Activated T-helper 1 cell treated with anti-CD3 and anti-CD28 coated beads, Interleukin-12 subunit alpha, Interleukin-12 subunit beta, Interleukin-2, Interleukin-4 antibody, amounts not matched to agents 30 ng/mL and 10 ng/mL and 1 ng/mL, durations not matched to agents 14 hours and 24 hours and 36 hours (primary cell): ENCODE measurements around the gene MVB12B. TPM values are rescaled to one million over a fixed set of nuclear protein-coding genes. Genes with fewer than 3 reads are reported as not detected.

Experiments
- DNase-seq: peaks from one replicate; pipeline ENCODE4 v3.0.0; 2021; ENCODE audit warnings: low spot score
- H3K27ac Mint-ChIP-seq: one replicate; pipeline ENCODE4 v1.8.0; 2021; ENCODE audit warnings: mild to moderate bottlenecking, mixed read lengths
- H3K27me3 Mint-ChIP-seq: one replicate; pipeline ENCODE4 v1.8.0; 2022; ENCODE audit warnings: mild to moderate bottlenecking, moderate library complexity, mixed read lengths; ENCODE audit not compliant: insufficient read depth
- H3K36me3 Mint-ChIP-seq: one replicate; pipeline ENCODE4 v1.8.0; 2021; ENCODE audit warnings: low read depth, mixed read lengths
- H3K4me1 Mint-ChIP-seq: one replicate; pipeline ENCODE4 v1.8.0; 2021; ENCODE audit warnings: low read depth, mixed read lengths
- H3K4me3 Mint-ChIP-seq: one replicate; pipeline ENCODE4 v1.8.0; 2021; ENCODE audit warnings: mild to moderate bottlenecking, moderate library complexity, mixed read lengths
- H3K9me3 Mint-ChIP-seq: one replicate; pipeline ENCODE4 v1.8.0; 2021; ENCODE audit warnings: mixed read lengths
- intact Hi-C: fragments of 100-400 bp; cut with micrococcal nuclease; formaldehyde crosslinking; loops from one replicate; pipeline ENCODE4 v1.15.1; 2024
- total RNA-seq: library from RNA; stranded (reverse); gene quantifications from 2 replicates; pipeline ENCODE4 v1.2.3, GENCODE V29; 2022

The MVB12B gene
- total RNA-seq, 1 donor from 2014 or later: 1.1 TPM

- no peaks in the 10 kb centered on the region for H3K4me1 Mint-ChIP-seq
- H3K27ac Mint-ChIP-seq: no peak overlapping the region
- no peak overlapping the region for H3K4me3 Mint-ChIP-seq
- H3K9me3 Mint-ChIP-seq: peaks cover 28% of the 10 kb centered on the region
- H3K36me3 Mint-ChIP-seq: peaks cover 3% of the 10 kb centered on the region
- peaks cover 2% of the 10 kb centered on the region for H3K27me3 Mint-ChIP-seq
- no peak for DNase-seq
- intact Hi-C loops: no loop called here
Measured at GRCh38 chr9:126365780-126366179, 39.2 kb downstream of the MVB12B start.

DNA sequence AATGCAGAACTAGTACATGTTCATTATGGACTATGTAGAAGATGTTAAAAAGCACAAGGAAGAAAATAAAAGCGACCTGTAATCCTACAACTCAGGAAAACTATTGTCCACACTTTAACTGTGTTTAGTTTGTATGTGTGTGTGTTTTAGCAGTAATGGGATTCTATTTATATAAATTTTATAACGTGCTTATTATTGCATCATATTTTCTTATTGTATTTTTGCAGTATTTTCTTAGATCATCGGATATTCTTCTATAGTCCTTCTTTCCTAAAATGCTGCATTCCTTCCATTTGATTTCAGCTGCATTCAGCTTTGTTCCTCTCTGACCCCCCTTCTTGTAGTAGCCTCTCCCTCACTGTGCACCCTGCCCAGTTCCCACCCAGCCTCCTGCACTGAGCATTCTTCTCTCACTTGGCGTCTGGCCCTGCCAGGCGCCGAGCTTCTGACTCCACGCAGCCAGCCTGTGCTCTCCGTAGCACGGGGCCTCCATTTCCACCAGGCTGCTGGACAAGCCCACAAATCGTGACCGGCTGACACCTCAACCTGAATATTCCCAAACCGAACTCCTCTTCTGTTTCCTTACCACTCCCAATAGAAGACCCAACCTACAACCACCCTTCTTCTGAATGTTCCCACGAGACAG lies 39.9 kb downstream of the MVB12B start:
- H3K4me1 Mint-ChIP-seq: no peaks in the 10 kb centered on the region
- H3K9me3 Mint-ChIP-seq: peaks cover 21% of the 10 kb centered on the region
- no peak overlapping the region for H3K4me3 Mint-ChIP-seq
- intact Hi-C loops: no loop called here
- no peak overlapping the region for H3K27ac Mint-ChIP-seq
- H3K27me3 Mint-ChIP-seq: peaks cover 2% of the 10 kb centered on the region
- DNase-seq: no peak
- peaks cover 3% of the 10 kb centered on the region for H3K36me3 Mint-ChIP-seq

DNA sequence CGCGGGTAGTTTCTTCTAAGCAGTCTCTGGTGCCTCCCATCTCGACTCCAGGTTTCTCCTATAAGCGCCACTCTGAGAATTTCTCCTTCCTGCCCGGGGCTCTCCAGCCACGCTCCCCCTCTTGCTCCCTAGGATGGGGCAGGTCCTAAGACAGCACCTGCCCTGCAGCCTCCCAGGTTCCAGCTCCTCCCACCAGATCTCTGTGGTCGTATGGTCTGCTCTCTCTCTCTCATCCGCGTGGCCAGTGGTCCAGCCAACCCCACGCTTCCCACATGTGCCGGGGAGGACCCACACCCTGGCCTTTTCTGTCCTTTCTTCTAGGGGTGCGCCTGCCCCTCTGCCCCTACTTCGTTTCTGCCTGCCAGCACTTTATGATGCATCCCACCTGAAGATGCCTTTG lies 40.5 kb downstream of the MVB12B start:
- no peak for DNase-seq
- no peaks in the 10 kb centered on the region for H3K4me1 Mint-ChIP-seq
- intact Hi-C loops: no loop called here
- H3K9me3 Mint-ChIP-seq: peaks cover 15% of the 10 kb centered on the region
- peaks cover 2% of the 10 kb centered on the region for H3K27me3 Mint-ChIP-seq
- H3K36me3 Mint-ChIP-seq: peaks cover 3% of the 10 kb centered on the region
- no peak overlapping the region for H3K27ac Mint-ChIP-seq
- no peak overlapping the region for H3K4me3 Mint-ChIP-seq

DNA sequence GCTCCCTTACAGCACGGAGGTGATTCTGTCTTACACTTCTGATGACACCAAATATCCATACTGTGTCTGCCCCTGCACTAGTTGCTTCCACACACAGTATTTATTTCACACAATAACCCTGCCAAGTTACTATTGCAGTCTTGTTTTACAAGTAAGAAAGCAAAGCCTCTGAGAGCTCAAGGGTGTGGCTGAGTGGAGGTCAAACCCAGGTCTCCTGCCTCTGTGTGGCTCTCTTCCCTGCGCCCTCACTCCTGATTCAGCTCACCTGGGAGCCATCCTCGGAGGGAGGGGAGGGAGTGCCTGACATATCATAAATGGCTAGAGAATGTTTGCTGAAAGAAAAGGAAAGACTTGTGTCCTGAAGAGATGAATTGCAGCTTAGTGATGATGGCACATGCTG lies 41.0 kb downstream of the MVB12B start:
- no peak for DNase-seq
- Mint-ChIP-seq H3K27me3 (peaks cover 2% of the 10 kb centered on the region), H3K36me3 (peaks cover 3% of the 10 kb centered on the region), H3K4me1 (peaks cover 2% of the 10 kb centered on the region), H3K4me3 (no peak overlapping the region), H3K9me3 (peaks cover 11% of the 10 kb centered on the region), H3K27ac (no peak overlapping the region)
- intact Hi-C loops: no loop called here

- intact Hi-C loops: no loop called here
- H3K27me3 Mint-ChIP-seq: peaks cover 2% of the 10 kb centered on the region
- H3K4me1 Mint-ChIP-seq: peaks cover 6% of the 10 kb centered on the region
- peaks cover 3% of the 10 kb centered on the region for H3K36me3 Mint-ChIP-seq
- DNase-seq: no peak
- no peak overlapping the region for H3K4me3 Mint-ChIP-seq
- no peak overlapping the region for H3K27ac Mint-ChIP-seq
- peaks cover 11% of the 10 kb centered on the region for H3K9me3 Mint-ChIP-seq
Measured at GRCh38 chr9:126368020-126368419, 41.4 kb downstream of the MVB12B start.

DNA sequence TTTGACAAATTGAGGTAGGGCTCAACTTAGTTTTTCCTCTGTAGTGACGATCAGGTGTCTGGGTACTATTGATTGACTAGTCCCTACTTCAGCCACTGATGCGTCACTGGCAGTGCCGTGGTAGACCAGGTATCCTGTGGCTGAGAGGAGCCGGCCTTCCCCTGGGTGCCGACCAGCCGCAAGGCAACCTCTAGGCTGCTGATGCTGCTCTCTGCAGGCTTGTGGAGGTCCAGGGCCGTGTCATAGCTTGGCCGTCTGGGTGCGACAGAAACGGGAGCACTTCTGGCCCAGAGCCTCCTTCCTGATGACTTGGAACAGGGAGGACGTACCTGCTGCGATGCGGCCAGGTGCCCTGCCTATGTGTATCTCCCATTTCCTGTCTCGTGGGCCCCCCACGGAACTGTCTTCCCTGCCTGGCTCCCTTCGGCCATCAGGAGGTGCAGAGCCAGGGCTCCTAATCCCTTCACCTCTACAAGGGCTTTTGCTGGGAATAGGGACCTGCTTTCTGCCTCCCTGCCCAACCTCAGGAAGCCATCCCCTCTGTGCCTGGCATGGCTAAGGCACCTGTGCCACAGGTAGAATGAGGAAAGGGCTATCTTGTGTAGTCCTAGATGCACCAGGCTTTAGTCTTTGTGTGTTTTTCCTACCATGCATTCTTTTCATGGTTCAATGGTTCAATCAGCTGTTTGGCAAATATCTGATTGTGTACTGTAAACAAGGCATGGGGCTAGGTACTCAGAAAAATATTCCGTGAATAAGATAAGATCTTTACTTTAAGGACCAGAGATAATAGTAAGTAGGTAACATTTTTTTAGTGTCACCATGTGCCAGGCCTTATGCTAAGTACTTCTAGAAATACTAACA lies 44.6 kb downstream of the MVB12B start:
- H3K27me3 Mint-ChIP-seq: no peaks in the 10 kb centered on the region
- peaks cover 25% of the 10 kb centered on the region for H3K4me1 Mint-ChIP-seq
- intact Hi-C loops: no loop called here
- no peak for DNase-seq
- no peaks in the 10 kb centered on the region for H3K9me3 Mint-ChIP-seq
- no peak overlapping the region for H3K4me3 Mint-ChIP-seq
- H3K36me3 Mint-ChIP-seq: no peaks in the 10 kb centered on the region
- no peak overlapping the region for H3K27ac Mint-ChIP-seq

GRCh38 chr9:126372716-126373115 lies 46.1 kb downstream of the MVB12B start:
- H3K36me3 Mint-ChIP-seq: no peaks in the 10 kb centered on the region
- intact Hi-C loops: no loop called here
- no peaks in the 10 kb centered on the region for H3K9me3 Mint-ChIP-seq
- peaks cover 3% of the 10 kb centered on the region for H3K27me3 Mint-ChIP-seq
- no peak overlapping the region for H3K4me3 Mint-ChIP-seq
- H3K27ac Mint-ChIP-seq: no peak overlapping the region
- no peak for DNase-seq
- peaks cover 25% of the 10 kb centered on the region for H3K4me1 Mint-ChIP-seq

GRCh38 chr9:126373241-126373640 lies 46.6 kb downstream of the MVB12B start:
- peaks cover 4% of the 10 kb centered on the region for H3K27me3 Mint-ChIP-seq
- H3K4me1 Mint-ChIP-seq: peaks cover 25% of the 10 kb centered on the region
- intact Hi-C loops: no loop called here
- H3K4me3 Mint-ChIP-seq: no peak overlapping the region
- no peak overlapping the region for H3K27ac Mint-ChIP-seq
- no peak for DNase-seq
- no peaks in the 10 kb centered on the region for H3K36me3 Mint-ChIP-seq
- no peaks in the 10 kb centered on the region for H3K9me3 Mint-ChIP-seq

- H3K36me3 Mint-ChIP-seq: no peaks in the 10 kb centered on the region
- H3K9me3 Mint-ChIP-seq: no peaks in the 10 kb centered on the region
- H3K27me3 Mint-ChIP-seq: peaks cover 7% of the 10 kb centered on the region
- no peak for DNase-seq
- intact Hi-C loops: no loop called here
- peaks cover 25% of the 10 kb centered on the region for H3K4me1 Mint-ChIP-seq
- H3K4me3 Mint-ChIP-seq: no peak overlapping the region
- no peak overlapping the region for H3K27ac Mint-ChIP-seq
Measured at GRCh38 chr9:126374366-126374781, 47.7 kb downstream of the MVB12B start.

DNA sequence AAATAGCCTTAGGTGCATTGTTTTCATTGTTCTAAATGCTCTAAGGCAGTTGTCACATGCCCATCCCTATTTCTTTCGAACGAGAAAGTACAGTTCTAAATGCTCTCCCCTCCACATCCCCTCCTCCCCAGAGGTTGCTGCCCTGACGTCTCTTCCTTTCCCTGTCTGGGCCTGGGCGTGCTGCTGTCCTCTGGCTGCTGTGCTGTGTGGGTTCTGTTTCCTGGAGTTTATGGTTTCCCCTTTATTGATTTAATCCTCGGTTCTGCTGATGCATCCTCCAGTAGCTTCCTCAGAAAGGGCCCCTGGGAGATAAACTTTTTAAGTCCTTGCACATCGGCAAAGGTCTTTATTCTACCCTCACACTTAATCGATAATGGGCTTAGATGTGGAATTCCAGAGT lies 48.8 kb downstream of the MVB12B start:
- Mint-ChIP-seq H3K27ac (no peak overlapping the region), H3K4me1 (peaks cover 25% of the 10 kb centered on the region), H3K4me3 (no peak overlapping the region), H3K27me3 (peaks cover 7% of the 10 kb centered on the region), H3K9me3 (no peaks in the 10 kb centered on the region), H3K36me3 (no peaks in the 10 kb centered on the region)
- intact Hi-C loops: no loop called here
- no peak for DNase-seq

DNA sequence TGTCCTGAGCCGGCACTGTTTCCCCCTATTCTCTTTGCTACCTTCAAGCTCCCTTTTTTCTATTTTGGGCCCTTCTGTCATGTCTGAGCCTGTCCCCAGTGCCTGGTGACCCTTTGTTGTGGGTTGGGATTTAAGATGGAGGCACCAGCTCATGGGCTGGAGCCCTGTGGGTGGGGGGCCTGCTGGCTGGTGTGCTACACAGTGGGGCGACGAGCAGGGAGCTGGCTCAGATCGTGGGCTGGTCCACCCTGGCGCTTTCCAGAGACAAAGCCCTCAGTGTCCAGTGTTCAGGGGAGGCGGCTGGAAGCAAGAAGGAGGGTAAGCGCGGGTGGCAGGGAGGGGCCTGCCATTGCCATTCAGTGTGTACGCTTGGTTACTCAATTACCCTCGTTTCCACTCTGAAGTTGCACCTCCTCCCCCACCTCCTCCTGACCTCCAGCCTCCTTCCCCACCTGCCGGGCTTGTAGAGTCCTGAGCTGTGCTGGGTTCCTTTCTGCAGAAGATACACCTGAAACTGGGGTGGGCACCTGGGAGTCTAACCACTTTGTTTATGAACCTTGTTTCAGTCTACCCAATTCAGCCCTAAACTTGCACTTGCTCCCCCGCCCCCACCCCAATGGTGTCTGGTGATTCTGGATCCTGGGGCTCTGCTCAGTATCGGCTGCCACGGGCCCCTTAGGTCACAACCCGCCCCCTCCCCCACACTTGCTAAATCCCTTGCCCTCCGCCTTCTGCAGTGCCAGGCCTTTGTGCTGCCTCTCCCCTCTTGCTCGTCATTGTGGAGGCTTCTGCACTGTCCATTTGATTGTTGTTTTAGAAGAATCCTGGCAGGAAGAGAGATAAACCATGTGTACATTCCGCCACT lies 49.9 kb downstream of the MVB12B start:
- no peaks in the 10 kb centered on the region for H3K9me3 Mint-ChIP-seq
- intact Hi-C loops: no loop called here

GRCh38 chr9:126377176-126377509 lies 50.5 kb downstream of the MVB12B start:
- H3K27me3 Mint-ChIP-seq: peaks cover 7% of the 10 kb centered on the region
- intact Hi-C loops: no loop called here
- H3K4me3 Mint-ChIP-seq: no peak overlapping the region
- H3K4me1 Mint-ChIP-seq: peaks cover 25% of the 10 kb centered on the region
- H3K27ac Mint-ChIP-seq: no peak overlapping the region
- DNase-seq: no peak
- H3K36me3 Mint-ChIP-seq: no peaks in the 10 kb centered on the region
- no peaks in the 10 kb centered on the region for H3K9me3 Mint-ChIP-seq

More for the DNA sequence above, 49.9 kb downstream of the MVB12B start:
- peaks cover 25% of the 10 kb centered on the region for H3K4me1 Mint-ChIP-seq
- no peak for DNase-seq
- H3K4me3 Mint-ChIP-seq: no peak overlapping the region
- H3K27ac Mint-ChIP-seq: no peak overlapping the region
- H3K36me3 Mint-ChIP-seq: no peaks in the 10 kb centered on the region
- peaks cover 7% of the 10 kb centered on the region for H3K27me3 Mint-ChIP-seq

DNA sequence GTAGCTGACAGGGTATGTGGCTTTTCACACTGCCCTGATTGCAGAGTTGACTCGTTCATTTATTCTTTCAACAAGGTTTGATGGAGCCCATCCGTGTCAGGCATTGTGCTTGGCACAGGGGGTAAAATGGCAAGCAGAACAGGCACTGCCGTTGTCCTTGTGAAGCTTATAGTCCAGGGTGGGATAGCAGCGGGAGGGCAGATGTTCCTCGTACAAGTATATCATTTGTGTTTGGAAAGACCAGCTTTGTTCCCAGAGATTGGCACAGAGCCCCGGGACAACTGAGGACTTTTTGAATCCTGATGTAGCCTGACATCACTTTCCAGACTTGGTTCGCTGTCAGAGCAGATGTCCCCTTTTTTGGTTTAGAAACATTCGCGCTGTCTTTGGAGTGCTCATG lies 50.9 kb downstream of the MVB12B start:
- H3K9me3 Mint-ChIP-seq: no peaks in the 10 kb centered on the region
- intact Hi-C loops: no loop called here

More for the DNA sequence above, 50.9 kb downstream of the MVB12B start:
- no peaks in the 10 kb centered on the region for H3K36me3 Mint-ChIP-seq
- DNase-seq: no peak
- H3K4me3 Mint-ChIP-seq: no peak overlapping the region
- H3K27ac Mint-ChIP-seq: no peak overlapping the region
- peaks cover 7% of the 10 kb centered on the region for H3K27me3 Mint-ChIP-seq
- H3K4me1 Mint-ChIP-seq: peaks cover 23% of the 10 kb centered on the region
